Osteocyte (in vitro differentiated cells): ENCODE measurements around the gene BPIFA2. TPM values are rescaled to one million over a fixed set of nuclear protein-coding genes. Genes with fewer than 3 reads are reported as not detected.
"Not testable (repeated sequence)": the region's sequence is repeated elsewhere in the genome, so short reads cannot be mapped to it uniquely, and the experiment has no call there.

Source experiments
- DNase-seq: peaks from one replicate; pipeline ENCODE4 v3.0.0; 2021; ENCODE audit warnings: mixed read lengths; ENCODE audit not compliant: unreplicated experiment; ENCODE audit errors: extremely low spot score
- H3K27ac Mint-ChIP-seq: one replicate; pipeline ENCODE4 v1.8.0; 2021; ENCODE audit warnings: mild to moderate bottlenecking, mixed read lengths; ENCODE audit not compliant: unreplicated experiment
- H3K27me3 Mint-ChIP-seq: one replicate; pipeline ENCODE4 v1.8.0; 2021; ENCODE audit warnings: mixed read lengths; ENCODE audit not compliant: unreplicated experiment
- H3K36me3 Mint-ChIP-seq: one replicate; pipeline ENCODE4 v1.8.0; 2021; ENCODE audit warnings: mixed read lengths; ENCODE audit not compliant: unreplicated experiment
- H3K4me1 Mint-ChIP-seq: one replicate; pipeline ENCODE4 v1.8.0; 2021; ENCODE audit warnings: mixed read lengths; ENCODE audit not compliant: unreplicated experiment
- H3K4me3 Mint-ChIP-seq: one replicate; pipeline ENCODE4 v1.8.0; 2021; ENCODE audit warnings: mild to moderate bottlenecking, moderate library complexity, mixed read lengths; ENCODE audit not compliant: unreplicated experiment
- H3K9me3 Mint-ChIP-seq: one replicate; pipeline ENCODE4 v1.8.0; 2021; ENCODE audit warnings: mixed read lengths; ENCODE audit not compliant: unreplicated experiment
- CTCF ChIP-seq: fragments of 200-600 bp; sonication (generic); IDR thresholded peaks from 2 replicates; pipeline ENCODE4 v1.5.0; 2021; ENCODE audit warnings: antibody characterized with exemption, mild to moderate bottlenecking, moderate library complexity
- long read RNA-seq: library from polyadenylated mRNA; unstranded; transcript quantifications from one replicate; pipeline ENCODE4 v2.0.0, GENCODE V29; 2021
- total RNA-seq: library from RNA; stranded (reverse); gene quantifications from 2 replicates; pipeline ENCODE4 v1.2.1, GENCODE V29; 2021

Gene BPIFA2, protein sequence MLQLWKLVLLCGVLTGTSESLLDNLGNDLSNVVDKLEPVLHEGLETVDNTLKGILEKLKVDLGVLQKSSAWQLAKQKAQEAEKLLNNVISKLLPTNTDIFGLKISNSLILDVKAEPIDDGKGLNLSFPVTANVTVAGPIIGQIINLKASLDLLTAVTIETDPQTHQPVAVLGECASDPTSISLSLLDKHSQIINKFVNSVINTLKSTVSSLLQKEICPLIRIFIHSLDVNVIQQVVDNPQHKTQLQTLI
- not detected in 2 replicates for total RNA-seq
- long read RNA-seq: 0 reads

- no peak for DNase-seq
- TF ChIP-seq CTCF: no peak
- Mint-ChIP-seq H3K36me3 (no peaks in the 10 kb centered on the region), H3K27me3 (no peaks in the 10 kb centered on the region), H3K4me1 (no peaks in the 10 kb centered on the region), H3K27ac (no peak within 1 kb of the TSS), H3K4me3 (no peak within 1 kb of the TSS), H3K9me3 (peaks cover 12% of the 10 kb centered on the region)
These were observed at the start of gene BPIFA2 for GRCh38 chr20:33167859-33168258. Gene BPIFA2, plus strand, starts transcription at chr20:33168159. Its CDS starts 987 bp downstream, at chr20:33169146.

DNA sequence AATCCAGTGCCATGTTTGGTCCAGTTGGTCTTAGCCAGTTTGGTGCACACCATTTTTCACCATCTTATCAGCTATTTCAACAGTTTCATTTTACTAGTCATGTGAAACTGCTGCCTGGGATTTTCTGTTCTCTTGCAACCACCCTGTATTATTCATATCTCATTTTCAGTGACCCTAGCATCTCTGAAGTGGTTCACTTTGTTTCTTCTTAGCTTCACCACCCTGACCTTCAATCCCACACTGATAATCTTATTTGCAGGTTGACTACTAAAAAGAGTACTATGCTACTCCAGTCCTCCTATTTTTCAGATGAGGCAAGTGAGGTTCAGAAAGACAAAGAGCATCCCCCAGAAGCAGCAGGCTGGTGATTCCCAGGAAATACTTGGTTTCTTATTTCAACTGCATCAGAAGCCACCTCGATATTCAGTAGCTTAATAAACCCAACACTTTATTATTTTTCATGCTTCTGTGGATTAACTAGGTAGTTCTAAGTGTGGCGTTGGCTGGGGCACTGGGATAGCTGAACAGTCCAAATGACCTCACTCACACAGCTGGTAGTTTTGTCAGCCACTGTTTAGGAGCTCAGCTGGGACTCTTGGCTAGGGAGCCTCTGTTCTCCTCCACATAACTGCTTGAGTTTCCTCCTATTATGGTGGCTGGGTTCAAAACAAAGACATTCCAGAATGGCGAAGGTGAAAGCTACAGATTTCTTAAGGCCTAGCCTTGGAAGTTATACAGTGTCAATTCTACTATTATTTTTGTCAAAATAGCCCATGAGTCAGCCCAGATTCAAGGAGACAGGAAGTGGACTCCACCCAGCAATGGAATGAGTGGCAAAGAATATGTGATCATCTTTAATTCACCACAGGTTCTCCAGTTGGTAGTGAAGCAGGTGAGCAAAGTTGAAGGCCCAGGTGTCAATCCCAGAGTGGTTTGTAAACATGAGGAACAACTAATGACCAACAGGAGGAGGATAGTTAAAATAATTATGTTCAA lies 47.9 kb upstream of the BPIFA2 start:
- Mint-ChIP-seq H3K27me3 (no peaks in the 10 kb centered on the region), H3K27ac (no peak overlapping the region), H3K4me3 (no peak overlapping the region), H3K9me3 (no peaks in the 10 kb centered on the region), H3K4me1 (no peaks in the 10 kb centered on the region), H3K36me3 (no peaks in the 10 kb centered on the region)
- no peak for DNase-seq
- no peak for TF ChIP-seq CTCF

GRCh38 chr20:33120934-33121333 lies 47.0 kb upstream of the BPIFA2 start:
- Mint-ChIP-seq H3K4me3 (no peak overlapping the region), H3K4me1 (no peaks in the 10 kb centered on the region), H3K27me3 (no peaks in the 10 kb centered on the region), H3K36me3 (no peaks in the 10 kb centered on the region), H3K27ac (no peak overlapping the region), H3K9me3 (no peaks in the 10 kb centered on the region)
- no peak for DNase-seq
- TF ChIP-seq CTCF: no peak

GRCh38 chr20:33122297-33122696 lies 45.7 kb upstream of the BPIFA2 start:
- not testable (repeated sequence) for H3K27me3 Mint-ChIP-seq, H3K9me3 Mint-ChIP-seq, H3K4me1 Mint-ChIP-seq, H3K4me3 Mint-ChIP-seq, H3K27ac Mint-ChIP-seq, DNase-seq, H3K36me3 Mint-ChIP-seq

GRCh38 chr20:33124261-33124660 lies 43.7 kb upstream of the BPIFA2 start:
- Mint-ChIP-seq H3K9me3 (no peaks in the 10 kb centered on the region), H3K27me3 (peaks cover 8% of the 10 kb centered on the region), H3K27ac (no peak overlapping the region), H3K4me1 (no peaks in the 10 kb centered on the region), H3K36me3 (no peaks in the 10 kb centered on the region), H3K4me3 (no peak overlapping the region)
- no peak for DNase-seq
- no peak for TF ChIP-seq CTCF
